GM12892 (cell line): ENCODE data around the gene SULF2.

Experiments used
- DNase-seq: peaks from one replicate; pipeline ENCODE4 v3.0.0; 2011; ENCODE audit not compliant: insufficient read length
- FAIRE-seq: peaks from 2 replicates; lab custom pipeline; 2011; peaks lifted over from hg19 to GRCh38; lab: Jason Lieb, UNC
- POLR2A ChIP-seq: IDR thresholded peaks from 2 replicates; pipeline ENCODE4 v1.6.1; 2011; ENCODE audit warnings: low read depth, low read length, control low read depth
- POLR2AphosphoS5 ChIP-seq: IDR thresholded peaks from 2 replicates; pipeline ENCODE4 v1.6.1; 2011; ENCODE audit warnings: low read depth, low read length, control low read depth
- TAF1 ChIP-seq: IDR thresholded peaks from 2 replicates; pipeline ENCODE4 v1.6.1; 2011; ENCODE audit warnings: low read depth, mild to moderate bottlenecking, control low read depth, low read length, borderline replicate concordance

SULF2 gene

GRCh38 chr20:47733892-47734291, 51.4 kb downstream of the SULF2 start:
- DNase-seq (no peak), FAIRE-seq (no peak)
- TF ChIP-seq TAF1 (no peak), POLR2A (no peak), POLR2AphosphoS5 (no peak)

GRCh38 chr20:47730744-47731143, 54.5 kb downstream of the SULF2 start:
- TF ChIP-seq POLR2AphosphoS5 = no peak
- DNase-seq = no peak
- no peak for FAIRE-seq

- FAIRE-seq (no peak), DNase-seq (no peak)
- TF ChIP-seq POLR2A (no peak), TAF1 (no peak), POLR2AphosphoS5 (no peak)
Observed at GRCh38 chr20:47729472-47729871, 55.8 kb downstream of the SULF2 start.

- peak; percentile 38 for FAIRE-seq
- DNase-seq = no peak
- TF ChIP-seq TAF1 (no peak), POLR2A (no peak), POLR2AphosphoS5 (no peak)
Observed at GRCh38 chr20:47727909-47728361, 57.3 kb downstream of the SULF2 start.

GRCh38 chr20:47727170-47727880, 58.0 kb downstream of the SULF2 start:
- TF ChIP-seq POLR2AphosphoS5 = peak; percentile 49; the same call in 1 of the 2 replicates
- TF ChIP-seq TAF1 = no peak
- peak; percentile 25; the same call in 1 of the 2 replicates for TF ChIP-seq POLR2A
- DNase-seq = peak; percentile 69
- peak; percentile 98 for FAIRE-seq

GRCh38 chr20:47726632-47727031, 58.6 kb downstream of the SULF2 start:
- DNase-seq (no peak), FAIRE-seq (no peak)
- TF ChIP-seq TAF1 (no peak), POLR2A (no peak), POLR2AphosphoS5 (no peak)

- DNase-seq (peak; percentile 66), FAIRE-seq (peak; percentile 92)
- TF ChIP-seq POLR2AphosphoS5 (no peak), TAF1 (no peak), POLR2A (no peak)
Observed at GRCh38 chr20:47725248-47725973, 59.9 kb downstream of the SULF2 start.

GRCh38 chr20:47724910-47725247, 60.4 kb downstream of the SULF2 start:
- FAIRE-seq (no peak), DNase-seq (no peak)
- TF ChIP-seq POLR2A (no peak), TAF1 (no peak), POLR2AphosphoS5 (no peak)

GRCh38 chr20:47724396-47724795, 60.9 kb downstream of the SULF2 start:
- no peak for DNase-seq
- FAIRE-seq = no peak
- TF ChIP-seq POLR2AphosphoS5 (no peak), POLR2A (no peak), TAF1 (no peak)

GRCh38 chr20:47723322-47723721, 62.0 kb downstream of the SULF2 start:
- FAIRE-seq = no peak
- no peak for DNase-seq
- TF ChIP-seq POLR2AphosphoS5 (no peak), POLR2A (no peak), TAF1 (no peak)

GRCh38 chr20:47720636-47721427, 64.4 kb downstream of the SULF2 start:
- FAIRE-seq (no peak), DNase-seq (no peak)
- TF ChIP-seq TAF1 (no peak), POLR2A (no peak), POLR2AphosphoS5 (no peak)
